ENCODE results near the gene RNF26. TPM values are rescaled to one million over a fixed set of nuclear protein-coding genes. Genes with fewer than 3 reads are reported as not detected.

The RNF26 gene
- total RNA-seq, 1 donor from 2014 or later = 45.6 TPM

- no peaks in the 10 kb centered on the region for H3K9me3 Mint-ChIP-seq
- H3K27me3 Mint-ChIP-seq = no peaks in the 10 kb centered on the region
- no peak for DNase-seq (ENCODE audit: extremely low spot score, unreplicated experiment)
- no peak for TF ChIP-seq CTCF (conservative IDR thresholded peaks at IDR 0.05)
- no peak overlapping the region for H3K27ac Mint-ChIP-seq
- no peak overlapping the region for H3K4me3 Mint-ChIP-seq
- peaks cover 23% of the 10 kb centered on the region for H3K36me3 Mint-ChIP-seq
- no peaks in the 10 kb centered on the region for H3K4me1 Mint-ChIP-seq (ENCODE audit: unreplicated experiment)
Measured at GRCh38 chr11:119295178-119295577, 39.1 kb upstream of the RNF26 start.

- Mint-ChIP-seq H3K27ac (no peak overlapping the region), H3K36me3 (peaks cover 37% of the 10 kb centered on the region), H3K4me1 (ENCODE audit: unreplicated experiment) (no peaks in the 10 kb centered on the region), H3K9me3 (no peaks in the 10 kb centered on the region), H3K4me3 (no peak overlapping the region), H3K27me3 (no peaks in the 10 kb centered on the region)
- DNase-seq (ENCODE audit: extremely low spot score, unreplicated experiment) = no peak
- TF ChIP-seq CTCF (conservative IDR thresholded peaks at IDR 0.05) = no peak
Measured at GRCh38 chr11:119297938-119298337, 36.4 kb upstream of the RNF26 start.

GRCh38 chr11:119298726-119299125 is 35.6 kb upstream of the RNF26 start:
- no peaks in the 10 kb centered on the region for H3K4me1 Mint-ChIP-seq (ENCODE audit: unreplicated experiment)
- no peak for DNase-seq (ENCODE audit: extremely low spot score, unreplicated experiment)
- H3K36me3 Mint-ChIP-seq = peaks cover 45% of the 10 kb centered on the region
- H3K27me3 Mint-ChIP-seq = no peaks in the 10 kb centered on the region
- H3K9me3 Mint-ChIP-seq = no peaks in the 10 kb centered on the region
- H3K27ac Mint-ChIP-seq = no peak overlapping the region
- H3K4me3 Mint-ChIP-seq = no peak overlapping the region
- no peak for TF ChIP-seq CTCF (conservative IDR thresholded peaks at IDR 0.05)

GRCh38 chr11:119299416-119299815 is 34.9 kb upstream of the RNF26 start:
- Mint-ChIP-seq H3K27me3 (no peaks in the 10 kb centered on the region), H3K9me3 (no peaks in the 10 kb centered on the region), H3K36me3 (peaks cover 49% of the 10 kb centered on the region), H3K27ac (no peak overlapping the region), H3K4me1 (ENCODE audit: unreplicated experiment) (no peaks in the 10 kb centered on the region), H3K4me3 (no peak overlapping the region)
- DNase-seq (ENCODE audit: extremely low spot score, unreplicated experiment) = no peak
- TF ChIP-seq CTCF (conservative IDR thresholded peaks at IDR 0.05) = no peak

- Mint-ChIP-seq H3K27ac (no peak overlapping the region), H3K4me1 (ENCODE audit: unreplicated experiment) (no peaks in the 10 kb centered on the region), H3K27me3 (no peaks in the 10 kb centered on the region), H3K4me3 (no peak overlapping the region), H3K36me3 (peaks cover 52% of the 10 kb centered on the region), H3K9me3 (no peaks in the 10 kb centered on the region)
- no peak for TF ChIP-seq CTCF (conservative IDR thresholded peaks at IDR 0.05)
- no peak for DNase-seq (ENCODE audit: extremely low spot score, unreplicated experiment)
Measured at GRCh38 chr11:119300198-119300964, 33.9 kb upstream of the RNF26 start.
